ENCODE results near the gene CDC7.
"Not testable (repeated sequence)": the region's sequence is repeated elsewhere in the genome, so short reads cannot be mapped to it uniquely, and the experiment has no call there.

The CDC7 gene

GRCh38 chr1:91500756-91501522 is at the start of gene CDC7:
CDC7 (plus strand) TSS chr1:91500851; CDS start chr1:91501717, 866 bp downstream.
- peak; percentile 78 for DNase-seq (ENCODE audit: low spot score)

DNA sequence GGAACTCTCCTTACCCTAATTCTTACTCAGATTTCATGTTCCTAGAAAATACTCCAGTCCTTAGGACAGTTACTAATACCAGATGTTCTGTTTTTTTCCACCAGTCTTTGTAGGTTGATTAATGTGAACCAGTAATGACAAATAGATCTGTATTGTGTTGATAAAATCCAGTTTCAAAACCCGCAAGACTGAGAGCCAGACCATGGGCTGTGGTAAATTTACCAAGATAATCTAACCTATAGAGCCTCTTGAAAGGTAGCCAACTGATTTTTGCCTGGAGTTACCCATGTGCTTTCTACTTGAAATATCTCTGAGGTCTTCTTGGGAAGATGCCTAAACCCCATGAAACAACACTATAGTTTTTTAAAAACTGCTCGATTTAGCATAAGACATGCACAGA is 46.5 kb upstream of the CDC7 start:
- no peak for DNase-seq (ENCODE audit: low spot score)

DNA sequence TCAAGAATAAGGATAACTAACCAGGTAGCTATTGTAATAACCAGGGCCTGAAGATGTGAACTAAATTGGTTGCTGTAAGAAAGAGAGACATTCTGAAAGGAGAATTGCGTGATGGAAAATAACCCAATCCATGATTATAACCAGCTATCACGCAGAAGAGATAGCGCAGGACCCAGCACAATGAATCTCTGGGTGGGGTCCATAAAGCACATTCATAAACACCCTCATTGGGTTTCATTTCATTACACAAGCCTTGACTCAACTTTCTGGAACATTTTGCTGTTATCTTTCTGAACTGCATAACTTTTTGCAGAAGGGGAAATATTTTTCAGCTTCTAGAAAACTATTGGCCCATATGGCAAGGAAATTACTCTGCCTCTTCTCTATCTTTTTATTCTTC is 45.3 kb upstream of the CDC7 start:
- no peak for DNase-seq (ENCODE audit: low spot score)

GRCh38 chr1:91455896-91456295 is 44.8 kb upstream of the CDC7 start:
- no peak for DNase-seq (ENCODE audit: low spot score)

- DNase-seq (ENCODE audit: low spot score), result not testable (repeated sequence)
Measured at GRCh38 chr1:91465350-91465749, 35.3 kb upstream of the CDC7 start.

DNA sequence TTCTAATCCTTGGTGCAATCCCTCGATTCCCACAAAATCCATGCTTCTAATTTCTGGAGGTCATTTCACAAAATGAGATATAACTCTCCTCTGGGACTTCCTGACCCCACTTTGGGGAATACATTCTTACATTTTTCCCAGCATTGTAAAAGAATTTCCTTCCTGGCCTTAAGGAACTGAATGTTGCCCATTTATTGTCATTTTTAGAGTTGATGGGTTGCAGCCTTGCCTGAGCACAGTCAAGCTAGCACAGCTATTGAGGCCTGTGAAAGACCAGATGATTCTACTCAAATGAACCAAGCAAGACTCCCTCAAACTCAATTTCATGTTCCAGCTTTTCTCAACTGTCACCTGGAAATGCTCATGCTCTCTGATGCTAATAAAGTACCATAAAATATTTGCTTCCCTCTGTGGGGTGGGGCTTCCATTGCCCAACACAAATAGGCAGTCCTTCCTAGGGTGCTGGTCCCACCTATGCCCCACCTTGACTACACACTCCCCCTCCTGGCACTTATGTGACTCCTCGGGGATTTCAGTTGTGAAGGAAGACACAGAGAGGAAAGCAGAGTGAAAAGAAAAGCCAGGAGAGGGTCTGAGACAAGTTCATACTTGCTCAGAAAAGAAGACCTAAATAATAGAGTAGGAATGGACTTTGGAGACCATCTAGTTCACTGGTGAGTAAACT is 24.0 kb upstream of the CDC7 start:
- DNase-seq (ENCODE audit: low spot score), result no peak

DNA sequence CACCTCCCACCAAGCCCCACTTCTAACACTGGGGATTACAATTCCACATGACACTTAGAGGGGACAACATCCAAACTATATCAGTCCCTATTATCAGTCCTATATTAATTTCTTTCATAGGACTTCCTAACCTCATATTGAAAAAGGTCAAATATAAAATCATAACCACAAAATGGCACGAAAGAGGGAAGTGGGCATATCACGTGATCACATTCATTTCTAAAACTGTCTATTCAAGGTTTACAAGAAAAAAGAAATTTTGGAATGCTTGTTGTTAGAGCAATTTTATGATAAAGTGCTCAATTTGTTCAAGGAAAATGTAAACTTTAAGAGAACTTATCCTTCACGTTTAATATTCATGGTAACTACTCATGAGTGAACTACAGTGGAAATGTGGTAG is 13.2 kb upstream of the CDC7 start:
- no peak for DNase-seq (ENCODE audit: low spot score)

- DNase-seq (ENCODE audit: low spot score), result no peak
Measured at GRCh38 chr1:91490501-91490900, 10.2 kb upstream of the CDC7 start.

DNA sequence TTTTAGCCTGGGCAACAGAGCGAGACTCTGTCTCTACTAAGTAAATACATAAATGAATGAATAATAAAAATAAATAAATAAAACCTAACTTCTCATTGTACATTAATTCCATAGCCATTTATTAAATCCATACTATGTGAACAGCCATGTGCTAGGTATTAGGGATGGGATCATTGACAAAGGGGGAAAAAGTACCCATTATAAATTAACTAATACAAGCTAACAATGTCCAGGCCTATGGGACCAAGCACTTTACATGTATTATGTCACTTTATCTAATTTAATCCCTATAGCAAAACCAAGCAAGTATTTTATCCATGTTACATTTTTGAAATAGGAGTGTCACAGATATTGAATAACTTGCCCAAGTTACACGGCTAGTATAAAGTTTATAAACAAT is 2.6 kb upstream of the CDC7 start:
- no peak for DNase-seq (ENCODE audit: low spot score)

- no peak for DNase-seq (ENCODE audit: low spot score)
Measured at GRCh38 chr1:91498498-91499245, 2.0 kb upstream of the CDC7 start.

DNA sequence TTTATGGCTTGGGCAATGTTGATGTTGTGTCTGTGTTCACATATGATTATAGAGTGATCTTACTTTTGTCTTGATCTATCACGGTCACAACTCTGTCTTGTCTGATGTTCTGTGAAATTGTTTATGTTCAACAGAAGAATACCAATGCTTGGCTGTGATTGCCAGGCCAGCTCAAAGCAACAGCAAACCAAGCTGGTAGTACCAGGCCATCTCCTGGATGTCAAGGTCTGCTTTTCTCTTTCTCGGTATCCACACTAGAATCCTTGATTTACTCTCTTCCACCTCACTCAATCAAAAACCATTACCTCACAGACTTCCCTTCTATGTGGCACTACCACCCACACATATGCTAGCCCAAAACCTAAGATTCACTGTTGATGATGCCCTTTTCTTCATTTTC is 1.3 kb upstream of the CDC7 start:
- no peak for DNase-seq (ENCODE audit: low spot score)

DNA sequence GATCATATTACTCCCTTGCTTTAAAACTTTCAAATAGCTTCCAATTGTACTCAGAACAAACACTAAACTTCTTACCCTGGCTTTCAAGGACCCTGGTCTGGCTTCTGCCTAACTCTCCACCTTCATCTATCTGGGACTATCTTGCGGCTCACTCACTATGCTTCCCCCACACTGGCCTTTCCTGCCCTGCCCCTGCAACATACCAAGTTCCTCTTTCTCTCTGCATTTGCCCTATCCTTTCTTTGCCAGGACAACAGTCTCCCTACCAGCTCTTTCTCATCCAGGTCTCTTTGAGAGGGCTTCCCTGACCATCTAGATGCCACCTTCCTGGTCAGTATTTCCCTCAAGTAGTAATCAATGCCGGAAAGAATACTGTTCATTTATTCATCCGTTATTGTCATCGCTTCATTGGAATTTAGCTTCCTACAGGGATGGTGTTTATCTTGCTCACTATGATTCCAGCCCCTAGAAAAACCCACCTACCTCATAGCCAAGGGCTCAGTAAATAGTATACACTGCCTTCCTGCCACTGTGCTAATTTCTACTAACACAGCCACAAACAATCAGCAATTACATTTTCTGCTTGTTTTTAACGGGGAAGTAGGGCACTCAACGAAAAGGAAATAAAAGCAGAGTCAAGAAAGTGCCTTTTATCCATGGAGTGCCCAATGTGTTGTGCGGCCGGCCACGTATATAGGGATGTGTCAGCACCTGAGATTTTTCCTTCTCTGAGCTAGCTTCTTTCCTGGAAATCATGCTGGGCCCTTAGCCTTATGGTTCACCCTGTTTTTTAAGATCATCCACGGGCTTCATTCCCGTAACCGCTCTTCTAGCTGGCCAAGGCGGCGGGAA is 521 bp upstream of the CDC7 start:
- DNase-seq (ENCODE audit: low spot score), result no peak

DNA sequence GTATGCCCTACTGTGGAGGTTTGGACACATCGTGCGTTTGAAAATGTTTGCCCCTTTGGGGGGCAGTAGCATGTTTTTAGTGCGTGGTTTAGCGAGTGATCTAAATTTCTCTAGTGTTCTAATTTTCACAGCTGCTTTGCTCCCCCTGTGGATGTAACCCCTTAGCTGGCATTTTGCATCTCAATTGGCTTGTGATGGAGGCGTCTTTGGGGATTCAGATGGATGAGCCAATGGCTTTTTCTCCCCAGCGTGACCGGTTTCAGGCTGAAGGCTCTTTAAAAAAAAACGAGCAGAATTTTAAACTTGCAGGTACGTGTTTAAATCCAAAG is 836 bp downstream of the CDC7 start:
- DNase-seq (ENCODE audit: low spot score), result peak; percentile 10

GRCh38 chr1:91501971-91502671 is 1.5 kb downstream of the CDC7 start:
- DNase-seq (ENCODE audit: low spot score), result no peak

DNA sequence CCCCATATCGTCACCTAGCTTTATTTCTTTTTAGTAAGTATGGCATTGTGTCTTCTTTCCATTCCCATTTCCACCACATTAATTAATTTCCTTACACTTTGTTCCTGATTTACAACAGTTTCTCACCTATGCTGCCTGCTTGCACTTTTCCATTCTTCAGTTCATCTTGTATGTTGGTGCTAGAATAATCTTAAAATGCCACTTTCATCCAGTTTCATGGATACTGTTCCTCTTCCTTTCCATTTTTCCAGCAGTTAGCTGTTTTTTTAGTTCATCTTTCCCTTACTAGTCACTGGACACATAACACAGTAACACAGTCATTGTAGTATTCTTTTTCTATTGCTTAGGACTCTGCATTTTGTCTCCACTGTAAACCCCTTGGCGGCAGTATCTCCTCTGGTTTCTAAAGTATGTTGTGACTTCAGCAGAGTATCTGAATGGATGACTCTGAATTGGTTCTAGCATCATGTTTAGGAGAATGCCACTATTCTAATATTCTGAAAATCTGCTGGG is 2.1 kb downstream of the CDC7 start:
- DNase-seq (ENCODE audit: low spot score), result no peak

GRCh38 chr1:91503332-91503900 is 2.8 kb downstream of the CDC7 start:
- no peak for DNase-seq (ENCODE audit: low spot score)

DNA sequence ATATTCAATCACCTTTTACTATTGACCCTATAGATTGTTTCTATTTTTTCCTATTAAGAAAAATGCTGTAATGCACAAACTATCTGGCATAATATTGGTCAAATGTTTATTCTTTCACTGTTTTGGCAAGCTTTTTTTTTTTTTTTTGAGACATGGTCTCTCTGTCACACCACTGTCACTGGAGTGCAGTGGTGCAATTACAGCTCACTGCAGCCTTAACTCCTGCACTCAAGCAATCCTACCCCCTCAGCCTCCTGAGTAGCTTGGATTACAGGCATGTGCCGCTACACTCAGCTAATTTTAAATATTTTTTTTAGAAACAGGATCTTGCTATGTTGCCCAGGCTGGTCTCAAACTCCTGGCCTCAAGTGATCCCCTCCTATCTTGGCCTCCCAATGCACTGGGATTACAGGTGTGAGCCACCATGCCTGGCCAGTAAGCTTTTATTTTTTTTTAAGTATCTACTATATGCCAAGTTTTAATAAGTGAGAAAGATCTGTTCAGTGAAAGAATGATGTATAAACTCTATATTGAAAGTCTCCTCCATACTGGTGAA is 3.4 kb downstream of the CDC7 start:
- DNase-seq (ENCODE audit: low spot score), result no peak

GRCh38 chr1:91505086-91505485 is 4.4 kb downstream of the CDC7 start:
- DNase-seq (ENCODE audit: low spot score), result no peak

GRCh38 chr1:91506071-91506470 is 5.4 kb downstream of the CDC7 start:
- DNase-seq (ENCODE audit: low spot score), result no peak

DNA sequence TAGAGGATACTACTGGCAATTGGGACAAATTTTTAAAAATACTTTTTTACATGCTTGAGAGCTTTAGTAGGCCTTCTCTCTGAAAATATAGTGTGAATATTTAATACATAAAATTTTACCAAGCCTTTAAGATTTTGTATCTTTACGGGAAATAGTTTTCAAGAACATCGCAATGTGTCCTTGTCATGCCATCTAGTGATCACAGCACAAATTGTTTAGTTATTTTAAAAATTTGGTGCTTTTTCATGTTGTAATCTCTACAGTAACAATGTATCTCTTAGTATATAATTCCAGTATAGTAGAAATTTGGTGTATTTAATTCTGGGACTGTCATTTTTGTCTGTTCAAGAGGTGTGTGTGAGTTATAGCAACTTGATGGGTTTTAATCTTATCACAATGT is 6.7 kb downstream of the CDC7 start:
- no peak for DNase-seq (ENCODE audit: low spot score)

GRCh38 chr1:91510754-91511153 is 10.1 kb downstream of the CDC7 start:
- no peak for DNase-seq (ENCODE audit: low spot score)
